GM12874 (cell line): ENCODE measurements around the gene NEUROD1.

Experiments
- TF ChIP-seq, protein P1 (sequence below): IDR thresholded peaks from 2 replicates; pipeline ENCODE4 v1.5.1; 2011; ENCODE audit warnings: low read depth, mild to moderate bottlenecking, control low read depth, low read length, moderate library complexity; ENCODE audit not compliant: insufficient read depth

NEUROD1 gene

DNA sequence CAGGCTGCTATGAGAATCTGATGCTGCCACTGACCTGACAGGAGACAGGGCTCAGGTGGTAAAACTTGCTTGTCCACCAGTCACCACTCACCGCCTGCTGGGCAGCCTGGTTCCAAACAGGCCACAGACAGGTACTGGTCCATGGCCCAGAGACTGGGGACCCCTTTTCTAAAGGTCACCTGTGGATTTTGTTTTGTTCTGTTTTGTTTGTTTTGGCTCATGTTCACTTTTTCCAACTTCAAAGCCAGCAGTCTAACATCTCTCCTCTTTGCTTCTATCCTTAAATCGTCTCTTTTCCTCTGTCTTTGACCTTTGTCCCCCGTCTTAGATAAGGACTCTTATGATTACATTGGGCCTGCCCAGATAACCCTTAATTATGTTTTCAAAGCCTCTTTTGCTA is 20.1 kb downstream of the NEUROD1 start:
- TF ChIP-seq, protein P1, sequence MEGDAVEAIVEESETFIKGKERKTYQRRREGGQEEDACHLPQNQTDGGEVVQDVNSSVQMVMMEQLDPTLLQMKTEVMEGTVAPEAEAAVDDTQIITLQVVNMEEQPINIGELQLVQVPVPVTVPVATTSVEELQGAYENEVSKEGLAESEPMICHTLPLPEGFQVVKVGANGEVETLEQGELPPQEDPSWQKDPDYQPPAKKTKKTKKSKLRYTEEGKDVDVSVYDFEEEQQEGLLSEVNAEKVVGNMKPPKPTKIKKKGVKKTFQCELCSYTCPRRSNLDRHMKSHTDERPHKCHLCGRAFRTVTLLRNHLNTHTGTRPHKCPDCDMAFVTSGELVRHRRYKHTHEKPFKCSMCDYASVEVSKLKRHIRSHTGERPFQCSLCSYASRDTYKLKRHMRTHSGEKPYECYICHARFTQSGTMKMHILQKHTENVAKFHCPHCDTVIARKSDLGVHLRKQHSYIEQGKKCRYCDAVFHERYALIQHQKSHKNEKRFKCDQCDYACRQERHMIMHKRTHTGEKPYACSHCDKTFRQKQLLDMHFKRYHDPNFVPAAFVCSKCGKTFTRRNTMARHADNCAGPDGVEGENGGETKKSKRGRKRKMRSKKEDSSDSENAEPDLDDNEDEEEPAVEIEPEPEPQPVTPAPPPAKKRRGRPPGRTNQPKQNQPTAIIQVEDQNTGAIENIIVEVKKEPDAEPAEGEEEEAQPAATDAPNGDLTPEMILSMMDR, result no peak

DNA sequence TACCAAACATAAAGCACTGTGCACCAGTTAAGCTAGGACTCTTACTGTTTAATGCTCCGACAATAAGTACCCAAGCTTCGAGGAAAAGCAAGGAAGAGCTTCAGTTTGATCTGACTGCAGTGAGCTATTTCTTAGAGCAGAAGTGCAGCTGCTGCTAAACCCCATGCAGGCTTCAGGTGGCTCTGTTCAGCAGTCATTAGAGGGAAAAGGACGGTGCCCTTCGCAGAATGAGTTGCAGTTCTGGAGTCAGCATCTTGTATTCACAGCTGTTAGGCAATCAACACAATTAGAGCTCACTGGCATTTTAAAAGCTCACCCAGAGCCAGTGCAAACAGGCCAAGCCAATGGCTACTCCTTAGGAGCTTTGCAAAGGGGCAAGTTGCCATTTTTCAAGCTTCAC is 21.9 kb downstream of the NEUROD1 start:
- TF ChIP-seq, protein P1, result no peak

DNA sequence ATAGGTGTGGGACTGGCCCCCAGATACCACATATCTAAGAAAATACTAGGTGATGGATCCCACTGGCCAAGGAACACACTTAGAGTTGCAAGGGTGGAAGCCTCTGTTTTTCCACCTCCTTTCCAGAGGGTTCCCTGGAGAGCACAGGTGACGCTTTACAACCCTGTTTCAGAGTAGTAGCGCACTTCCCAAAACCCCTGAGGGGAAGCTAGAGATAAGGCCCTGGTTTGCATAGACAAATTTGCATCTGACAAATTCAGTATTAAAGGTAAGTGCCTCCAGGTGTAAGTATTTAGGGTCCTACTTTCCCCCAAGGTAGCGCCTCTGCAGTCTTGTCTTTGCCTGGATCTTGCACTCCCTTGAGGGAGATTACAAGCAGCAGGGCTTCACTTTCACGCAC is 22.9 kb downstream of the NEUROD1 start:
- TF ChIP-seq, protein P1, result no peak

DNA sequence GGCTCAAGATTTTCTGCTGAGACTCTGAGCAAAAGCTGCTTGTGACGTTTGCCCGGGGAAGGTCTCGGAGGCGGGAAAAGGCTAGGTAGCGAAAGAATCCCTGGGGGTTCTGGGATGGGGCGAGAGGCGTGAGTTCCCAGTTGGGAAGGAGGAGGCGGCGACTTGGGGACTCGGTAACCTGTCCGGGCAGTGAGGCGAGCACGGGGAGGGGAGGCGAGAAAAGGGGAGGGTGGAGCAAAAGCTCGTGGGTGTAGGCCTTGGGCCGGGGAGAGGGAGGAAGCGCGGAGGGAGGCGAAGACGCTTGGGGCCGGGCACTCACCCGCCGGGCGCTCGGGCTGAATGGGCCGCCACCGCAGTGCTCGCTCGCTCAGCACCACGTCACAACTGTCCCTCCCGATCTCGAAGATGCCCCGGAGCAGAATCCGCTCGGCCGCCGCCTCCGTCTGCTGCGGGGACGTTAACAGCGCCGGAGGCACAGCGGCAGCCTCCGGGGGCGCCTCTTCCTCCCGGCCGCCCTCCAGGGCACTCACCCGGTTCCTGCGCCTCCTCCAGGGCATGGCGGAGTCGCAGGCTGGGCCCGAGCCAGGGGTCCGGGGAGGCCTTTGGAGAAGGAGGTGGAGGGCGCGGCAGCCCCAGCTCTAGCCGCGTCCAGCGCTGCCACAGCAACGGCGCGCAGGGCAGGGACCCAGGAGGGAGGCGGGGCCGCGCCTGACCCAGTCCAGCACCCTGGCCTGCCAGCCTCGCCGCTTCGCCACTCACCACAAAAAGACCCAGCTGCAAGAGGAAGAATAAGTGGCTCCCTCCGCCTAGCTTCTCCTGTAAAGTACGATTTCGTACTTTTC is 23.6 kb downstream of the NEUROD1 start, which contains the start of gene CERKL:
Gene CERKL (minus strand): TSS at position 656 of the 842 bp plus-strand sequence. CDS start 99 bp downstream, at position 557.
- TF ChIP-seq, protein P1, result peak; percentile 26; the same call in 1 of the 2 replicates

DNA sequence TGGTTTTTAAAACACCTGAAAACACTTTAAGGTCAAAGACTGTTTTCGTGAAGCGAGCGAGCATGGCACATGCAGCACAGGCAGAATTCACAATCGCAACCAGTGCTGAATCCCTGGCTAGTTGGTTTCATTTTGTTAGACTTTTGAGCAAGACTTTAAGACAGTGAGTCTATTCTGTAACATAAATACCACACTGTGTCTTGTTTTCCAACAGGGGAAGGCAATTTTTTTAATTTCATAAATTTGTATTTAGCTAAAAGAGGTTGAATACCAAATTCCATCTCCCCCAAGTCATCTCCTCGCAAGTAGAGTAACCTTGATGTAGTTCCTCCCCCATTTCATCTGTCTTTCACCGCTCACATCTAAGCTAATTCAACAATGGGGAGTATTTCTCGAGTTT is 24.8 kb downstream of the NEUROD1 start:
- TF ChIP-seq, protein P1, result no peak

DNA sequence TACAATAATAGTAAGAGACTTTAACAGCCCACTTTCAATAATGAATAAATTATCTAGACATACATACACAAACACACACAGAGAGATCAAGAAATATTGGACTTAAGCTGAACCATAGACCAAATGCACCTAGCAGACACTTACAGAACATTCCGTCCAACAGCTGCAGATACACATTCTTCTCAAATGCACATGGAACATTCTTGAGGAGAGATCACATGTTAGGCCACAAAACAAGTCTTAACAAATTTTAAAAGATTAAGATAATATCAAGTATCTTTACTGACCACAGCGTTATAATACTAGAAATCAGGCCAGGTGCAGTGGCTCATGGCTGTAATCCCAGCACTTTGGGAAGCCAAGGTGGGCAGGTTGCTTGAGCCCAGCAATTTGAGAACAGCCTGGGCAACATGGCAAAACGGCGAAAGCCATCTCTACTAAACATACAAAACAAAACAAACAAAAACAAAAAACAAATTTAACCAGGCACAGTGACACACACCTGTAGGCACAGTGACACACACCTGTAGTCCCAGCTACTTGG is 30.8 kb downstream of the NEUROD1 start:
- TF ChIP-seq, protein P1, result no peak

DNA sequence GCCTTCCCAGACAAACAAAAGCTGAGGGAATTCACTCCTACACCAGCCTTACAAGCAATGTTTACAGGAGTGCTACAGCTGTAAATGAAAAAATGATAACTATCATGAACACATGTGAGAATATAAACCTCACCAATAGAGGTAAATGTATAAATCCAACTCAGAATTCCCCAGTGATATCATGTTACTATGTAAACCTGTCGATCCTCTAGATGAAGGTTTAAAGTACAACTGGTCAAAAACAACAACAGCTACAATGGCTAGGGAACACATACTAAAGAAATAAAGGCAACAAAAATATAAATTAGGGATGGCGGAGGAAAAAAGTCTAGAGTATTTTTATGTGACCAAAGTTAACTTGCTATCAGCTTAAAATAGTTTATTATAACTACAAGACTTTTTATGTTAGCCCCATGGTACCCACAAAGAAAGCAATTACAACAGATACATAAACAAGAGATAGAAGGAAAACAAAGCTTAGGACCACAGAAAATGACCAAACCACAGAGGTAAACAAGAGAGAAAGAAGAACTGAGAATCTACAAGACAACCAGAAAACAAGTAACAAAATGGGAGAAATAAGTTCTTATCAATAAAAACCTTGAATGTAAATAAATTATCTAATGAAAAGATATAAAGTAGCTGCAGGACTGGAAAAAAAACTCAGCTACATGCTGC is 31.7 kb downstream of the NEUROD1 start:
- TF ChIP-seq, protein P1, result no peak
